ENCODE data around the gene PHKA2. TPM values are rescaled to one million over a fixed set of nuclear protein-coding genes. Genes with fewer than 3 reads are reported as not detected.

The PHKA2 gene, protein sequence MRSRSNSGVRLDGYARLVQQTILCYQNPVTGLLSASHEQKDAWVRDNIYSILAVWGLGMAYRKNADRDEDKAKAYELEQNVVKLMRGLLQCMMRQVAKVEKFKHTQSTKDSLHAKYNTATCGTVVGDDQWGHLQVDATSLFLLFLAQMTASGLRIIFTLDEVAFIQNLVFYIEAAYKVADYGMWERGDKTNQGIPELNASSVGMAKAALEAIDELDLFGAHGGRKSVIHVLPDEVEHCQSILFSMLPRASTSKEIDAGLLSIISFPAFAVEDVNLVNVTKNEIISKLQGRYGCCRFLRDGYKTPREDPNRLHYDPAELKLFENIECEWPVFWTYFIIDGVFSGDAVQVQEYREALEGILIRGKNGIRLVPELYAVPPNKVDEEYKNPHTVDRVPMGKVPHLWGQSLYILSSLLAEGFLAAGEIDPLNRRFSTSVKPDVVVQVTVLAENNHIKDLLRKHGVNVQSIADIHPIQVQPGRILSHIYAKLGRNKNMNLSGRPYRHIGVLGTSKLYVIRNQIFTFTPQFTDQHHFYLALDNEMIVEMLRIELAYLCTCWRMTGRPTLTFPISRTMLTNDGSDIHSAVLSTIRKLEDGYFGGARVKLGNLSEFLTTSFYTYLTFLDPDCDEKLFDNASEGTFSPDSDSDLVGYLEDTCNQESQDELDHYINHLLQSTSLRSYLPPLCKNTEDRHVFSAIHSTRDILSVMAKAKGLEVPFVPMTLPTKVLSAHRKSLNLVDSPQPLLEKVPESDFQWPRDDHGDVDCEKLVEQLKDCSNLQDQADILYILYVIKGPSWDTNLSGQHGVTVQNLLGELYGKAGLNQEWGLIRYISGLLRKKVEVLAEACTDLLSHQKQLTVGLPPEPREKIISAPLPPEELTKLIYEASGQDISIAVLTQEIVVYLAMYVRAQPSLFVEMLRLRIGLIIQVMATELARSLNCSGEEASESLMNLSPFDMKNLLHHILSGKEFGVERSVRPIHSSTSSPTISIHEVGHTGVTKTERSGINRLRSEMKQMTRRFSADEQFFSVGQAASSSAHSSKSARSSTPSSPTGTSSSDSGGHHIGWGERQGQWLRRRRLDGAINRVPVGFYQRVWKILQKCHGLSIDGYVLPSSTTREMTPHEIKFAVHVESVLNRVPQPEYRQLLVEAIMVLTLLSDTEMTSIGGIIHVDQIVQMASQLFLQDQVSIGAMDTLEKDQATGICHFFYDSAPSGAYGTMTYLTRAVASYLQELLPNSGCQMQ
- 5.7 TPM in 2 replicates for total RNA-seq

DNA sequence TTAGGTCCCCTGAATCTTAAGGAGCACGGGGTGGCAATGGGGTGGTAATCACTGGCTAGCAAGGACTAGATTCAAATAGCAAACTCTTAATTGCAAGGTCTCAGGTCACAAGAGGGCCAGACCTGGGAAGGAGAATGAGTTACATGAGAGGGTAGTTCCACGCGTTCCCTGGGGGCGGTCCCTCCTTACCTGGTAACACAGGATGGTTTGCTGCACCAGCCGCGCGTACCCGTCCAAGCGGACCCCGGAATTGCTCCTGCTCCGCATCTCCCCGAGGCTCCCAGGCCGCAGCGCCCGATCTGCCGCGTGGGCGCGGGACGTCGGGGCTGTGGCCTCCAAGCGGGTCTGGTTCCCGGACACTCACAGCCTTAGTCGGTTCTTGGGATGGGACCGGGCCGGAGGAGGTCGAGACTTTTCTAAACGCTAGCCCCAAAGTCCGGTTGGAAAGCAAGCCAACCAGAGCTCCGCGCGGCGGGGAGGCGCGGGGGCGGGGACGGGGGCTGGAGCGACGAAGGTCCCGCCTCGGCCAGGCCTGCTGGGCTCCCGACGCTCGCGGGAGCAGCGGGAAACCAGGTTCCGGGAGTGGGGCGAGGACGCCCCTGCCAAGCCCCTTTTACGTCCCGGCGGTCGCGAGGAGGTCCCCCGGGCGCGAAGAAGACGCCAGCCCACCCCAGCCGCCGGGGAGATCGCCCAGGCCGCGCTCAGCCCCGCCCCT is at the start of gene PHKA2:
PHKA2 (minus strand) TSS at position 449 of the 715 bp plus-strand sequence; CDS start at position 267, 182 bp downstream.

Small RNA genes within 50 kb of the gene (small RNA-seq; reads per million reads assigned to genes)
- gene RN7SL48P (ENCODE audit: low replicate concordance): not detected

Other genes starting within 250 kb of the PHKA2 start
- not detected in 2 replicates for gene ADGRG2, start 138.4 kb upstream of the PHKA2 start, total RNA-seq